ENCODE results near the gene NUAK1.

DNA sequence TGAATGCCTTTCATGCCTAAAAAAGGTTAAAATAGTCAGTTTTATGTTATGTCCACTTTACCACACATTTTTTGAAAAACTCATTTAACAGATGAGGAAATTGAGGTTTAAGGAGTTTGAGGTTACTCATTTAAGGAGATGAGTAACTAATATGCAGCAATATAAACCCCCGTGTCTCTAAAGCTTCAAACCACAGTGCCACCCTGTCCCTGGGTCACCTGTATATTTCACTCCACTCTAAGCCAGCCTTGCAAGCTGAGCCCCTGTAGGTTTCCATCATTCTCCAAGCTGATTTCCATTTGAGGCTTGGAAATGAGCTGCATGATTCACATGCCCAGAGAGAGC lies 64.4 kb downstream of the NUAK1 start:
- no peak for TF ChIP-seq CTCF (IDR thresholded peaks at IDR 0.05)
- TF ChIP-seq EP300 (IDR thresholded peaks at IDR 0.05): no peak
